ENCODE results near the gene SH3YL1.

DNA sequence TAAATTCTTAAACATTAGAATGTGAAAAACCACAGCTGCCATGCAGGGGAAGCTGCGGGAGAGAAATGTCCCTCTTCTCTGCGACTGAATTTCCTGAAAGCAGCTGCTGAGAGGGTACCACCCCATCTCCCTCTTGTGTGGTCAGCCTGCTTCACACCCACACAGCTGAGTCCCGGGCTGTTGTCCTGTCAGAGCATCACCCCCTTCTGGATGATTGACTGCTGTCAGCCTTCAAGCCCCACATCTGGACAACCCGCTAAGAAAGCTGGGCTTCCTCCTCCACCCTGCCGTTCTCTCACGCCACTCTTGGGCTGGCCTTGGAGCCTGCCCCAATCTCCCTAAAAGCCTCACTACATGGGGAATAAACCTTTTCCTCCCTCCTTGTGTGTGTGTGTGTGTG lies 26.0 kb downstream of the SH3YL1 start:
- TF ChIP-seq POLR2A (IDR thresholded peaks at IDR 0.05; ENCODE audit: low read depth, low read length) (no peak), POLR2AphosphoS5 (IDR thresholded peaks at IDR 0.05; ENCODE audit: low read depth, low read length) (no peak), POU2F2 (IDR thresholded peaks at IDR 0.05; ENCODE audit: low read depth, low read length) (no peak), TAF1 (IDR thresholded peaks at IDR 0.05; ENCODE audit: low read depth, low read length) (no peak), SPI1 (IDR thresholded peaks at IDR 0.05; ENCODE audit: low read depth, low read length) (no peak)

All from GM12891 (cell line).